ENCODE measurements around the gene HDAC4.

HDAC4 gene

GRCh38 chr2:239008677-239009588 is 391.9 kb downstream of the HDAC4 start:
- no peak for DNase-seq (ENCODE audit: low spot score)

GRCh38 chr2:239008004-239008403 is 392.8 kb downstream of the HDAC4 start:
- no peak for DNase-seq (ENCODE audit: low spot score)

GRCh38 chr2:239006622-239007285 is 394.1 kb downstream of the HDAC4 start:
- no peak for DNase-seq (ENCODE audit: low spot score)

- DNase-seq (ENCODE audit: low spot score), result no peak
These were observed 395.2 kb downstream of the HDAC4 start for GRCh38 chr2:239005586-239005985.

- no peak for DNase-seq (ENCODE audit: low spot score)
These were observed 396.4 kb downstream of the HDAC4 start for GRCh38 chr2:239004274-239005015.

- no peak for DNase-seq (ENCODE audit: low spot score)
These were observed 397.1 kb downstream of the HDAC4 start for GRCh38 chr2:239003624-239004273.

- DNase-seq (ENCODE audit: low spot score), result no peak
These were observed 397.7 kb downstream of the HDAC4 start for GRCh38 chr2:239002954-239003623.

GRCh38 chr2:239002591-239002953 is 398.2 kb downstream of the HDAC4 start:
- DNase-seq (ENCODE audit: low spot score), result no peak

- DNase-seq (ENCODE audit: low spot score), result no peak
These were observed 399.0 kb downstream of the HDAC4 start for GRCh38 chr2:239001794-239002193.

GRCh38 chr2:239000500-239001073 is 400.2 kb downstream of the HDAC4 start:
- no peak for DNase-seq (ENCODE audit: low spot score)

- no peak for DNase-seq (ENCODE audit: low spot score)
These were observed 400.7 kb downstream of the HDAC4 start for GRCh38 chr2:239000089-239000488.

GRCh38 chr2:238999291-238999741 is 401.5 kb downstream of the HDAC4 start:
- no peak for DNase-seq (ENCODE audit: low spot score)

GRCh38 chr2:238998801-238999200 is 402.0 kb downstream of the HDAC4 start:
- no peak for DNase-seq (ENCODE audit: low spot score)
